ENCODE results near the gene EPSTI1.

The EPSTI1 gene

GRCh38 chr13:42969565-42970172, 22.4 kb downstream of the EPSTI1 start:
- peak; percentile 78 for DNase-seq

GRCh38 chr13:42968906-42969305, 23.1 kb downstream of the EPSTI1 start:
- no peak for DNase-seq

- no peak for DNase-seq
Measured at GRCh38 chr13:42967660-42968059, 24.4 kb downstream of the EPSTI1 start.

- no peak for DNase-seq
Measured at GRCh38 chr13:42965281-42965680, 26.8 kb downstream of the EPSTI1 start.

GRCh38 chr13:42964761-42965161, 27.3 kb downstream of the EPSTI1 start:
- DNase-seq = no peak

GRCh38 chr13:42959615-42960014, 32.4 kb downstream of the EPSTI1 start:
- no peak for DNase-seq

GRCh38 chr13:42957881-42958280, 34.2 kb downstream of the EPSTI1 start:
- DNase-seq = no peak

- no peak for DNase-seq
Measured at GRCh38 chr13:42950181-42950580, 41.9 kb downstream of the EPSTI1 start.

- DNase-seq = no peak
Measured at GRCh38 chr13:42947925-42948324, 44.1 kb downstream of the EPSTI1 start.

GRCh38 chr13:42946927-42947326, 45.1 kb downstream of the EPSTI1 start:
- no peak for DNase-seq

- DNase-seq = no peak
Measured at GRCh38 chr13:42929886-42930535, 62.0 kb downstream of the EPSTI1 start.

GRCh38 chr13:42926555-42926954, 65.5 kb downstream of the EPSTI1 start:
- no peak for DNase-seq

- no peak for DNase-seq
Measured at GRCh38 chr13:42926043-42926442, 66.0 kb downstream of the EPSTI1 start.

GRCh38 chr13:42925626-42926025, 66.4 kb downstream of the EPSTI1 start:
- no peak for DNase-seq

- no peak for DNase-seq
Measured at GRCh38 chr13:42924344-42924743, 67.7 kb downstream of the EPSTI1 start.

- DNase-seq = no peak
Measured at GRCh38 chr13:42907745-42908144, 84.3 kb downstream of the EPSTI1 start.

- DNase-seq = no peak
Measured at GRCh38 chr13:42906257-42906656, 85.8 kb downstream of the EPSTI1 start.

- no peak for DNase-seq
Measured at GRCh38 chr13:42905579-42905978, 86.5 kb downstream of the EPSTI1 start.

- DNase-seq = no peak
Measured at GRCh38 chr13:42899266-42899665, 92.8 kb downstream of the EPSTI1 start.

GRCh38 chr13:42895776-42896175, 96.3 kb downstream of the EPSTI1 start:
- DNase-seq = no peak

GRCh38 chr13:42894765-42895243, 97.2 kb downstream of the EPSTI1 start:
- peak; percentile 70 for DNase-seq

- DNase-seq = no peak
Measured at GRCh38 chr13:42893214-42893671, 98.8 kb downstream of the EPSTI1 start.

- no peak for DNase-seq
Measured at GRCh38 chr13:42892760-42893159, 99.3 kb downstream of the EPSTI1 start.

GRCh38 chr13:42891591-42891990, 100.5 kb downstream of the EPSTI1 start:
- DNase-seq = no peak

- no peak for DNase-seq
Measured at GRCh38 chr13:42885325-42885724, 106.7 kb downstream of the EPSTI1 start.

Measured in right forelimb (tissue), 1 donor.